Glomerular endothelial cell (primary cell): Measurements from ENCODE around the gene WRNIP1. TPM values are rescaled to one million over a fixed set of nuclear protein-coding genes. Genes with fewer than 3 reads are reported as not detected.

Source experiments
- DNase-seq: peaks from one replicate; pipeline ENCODE4 v3.0.0-alpha.2; 2011; ENCODE audit warnings: low read depth, low spot score; ENCODE audit errors: extremely low read depth
- total RNA-seq: library from RNA; depleted of rRNA; stranded (reverse); fragments of >200 nt; gene quantifications from 2 replicates; pipeline ENCODE4 v1.2.3, GENCODE V29; 2015

WRNIP1 gene
- 57.6 and 71.6 TPM in 2 replicates for total RNA-seq

DNA sequence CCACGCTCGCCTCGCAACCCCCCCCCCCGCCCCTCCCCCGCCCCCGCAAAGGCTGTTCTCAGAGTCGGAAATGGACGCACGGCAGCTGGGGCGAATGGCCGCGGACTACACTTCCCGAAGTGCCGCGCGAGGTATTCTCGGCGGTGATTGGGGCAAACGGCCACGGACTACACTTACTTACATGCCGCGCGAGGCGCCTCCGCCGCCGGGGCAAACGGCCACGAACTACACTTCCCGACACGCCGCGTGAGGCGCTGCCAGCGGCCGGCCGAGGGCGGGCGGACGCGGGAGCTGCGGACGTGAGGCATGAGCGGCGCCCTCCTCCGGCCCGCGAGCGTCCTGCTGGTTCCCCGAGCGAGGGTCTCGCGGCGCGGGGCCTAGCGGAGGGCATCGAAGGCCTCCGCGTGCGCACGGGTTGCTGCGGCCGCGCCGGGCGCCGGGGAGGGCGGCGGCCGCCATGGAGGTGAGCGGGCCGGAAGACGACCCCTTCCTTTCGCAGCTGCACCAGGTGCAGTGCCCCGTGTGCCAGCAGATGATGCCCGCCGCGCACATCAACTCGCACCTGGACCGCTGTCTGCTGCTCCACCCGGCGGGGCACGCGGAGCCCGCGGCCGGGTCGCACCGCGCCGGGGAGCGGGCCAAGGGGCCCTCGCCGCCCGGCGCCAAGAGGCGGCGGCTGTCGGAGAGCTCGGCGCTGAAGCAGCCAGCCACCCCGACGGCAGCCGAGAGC is at the start of gene WRNIP1:
WRNIP1 (plus strand) TSS at position 228 of the 730 bp plus-strand sequence; CDS start at position 458, 230 bp downstream.
- peak; percentile 67 for DNase-seq

DNA sequence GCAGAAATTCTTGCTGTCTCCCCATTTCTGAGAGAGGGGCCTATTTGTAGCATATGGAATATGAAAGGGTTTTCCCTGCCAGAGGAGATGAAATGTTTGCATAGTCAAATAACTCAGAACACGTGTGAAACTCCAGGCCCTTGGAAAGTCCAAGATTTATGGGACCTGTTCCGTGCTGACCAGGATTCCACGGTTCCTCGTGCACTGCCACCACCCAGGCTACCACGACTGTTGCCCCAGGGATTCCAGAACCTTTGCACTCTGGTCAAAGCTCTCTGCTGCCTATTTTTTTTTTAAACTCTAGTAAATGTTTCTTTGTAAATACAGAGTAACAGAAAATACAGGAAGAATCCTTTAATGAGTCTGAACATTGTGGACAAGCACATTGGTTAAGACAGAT is 49.5 kb upstream of the WRNIP1 start:
- DNase-seq = no peak

DNA sequence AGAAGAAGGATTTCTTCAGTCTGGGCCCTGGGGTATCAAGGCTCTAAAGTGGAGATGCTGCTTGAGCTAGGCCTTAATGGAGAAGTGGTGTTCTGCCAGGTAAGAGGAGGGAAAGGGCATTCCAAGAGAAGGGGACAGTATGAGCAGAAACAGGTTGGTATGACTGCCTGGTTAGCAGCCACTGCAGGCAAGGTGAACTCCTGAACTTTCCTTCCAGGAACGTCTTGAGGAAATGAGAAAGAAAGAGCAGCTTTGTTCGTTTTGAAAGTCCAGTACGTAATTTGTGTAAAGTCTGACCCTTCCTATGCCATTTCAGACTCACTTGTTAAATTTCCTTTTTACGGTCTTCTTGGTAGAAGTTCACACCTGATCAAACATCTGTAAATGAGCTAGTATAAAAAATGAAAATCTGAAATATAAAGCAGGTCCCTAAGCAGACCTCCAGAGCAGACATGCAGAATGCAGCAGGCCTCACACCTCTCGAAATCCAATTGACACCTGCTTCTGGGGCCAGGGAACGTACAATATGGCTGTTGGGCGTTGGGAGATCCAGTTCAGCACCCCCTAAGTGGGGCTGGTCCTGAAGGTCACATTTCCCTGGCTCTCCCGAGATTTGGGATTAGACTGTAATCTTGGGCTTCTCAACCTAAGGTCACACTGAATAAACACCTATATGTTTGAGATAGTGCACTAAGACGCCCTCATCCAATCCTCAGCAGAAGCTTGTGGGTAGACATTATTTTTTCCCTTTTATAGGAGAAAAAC is 48.1 kb upstream of the WRNIP1 start:
- DNase-seq = no peak

DNA sequence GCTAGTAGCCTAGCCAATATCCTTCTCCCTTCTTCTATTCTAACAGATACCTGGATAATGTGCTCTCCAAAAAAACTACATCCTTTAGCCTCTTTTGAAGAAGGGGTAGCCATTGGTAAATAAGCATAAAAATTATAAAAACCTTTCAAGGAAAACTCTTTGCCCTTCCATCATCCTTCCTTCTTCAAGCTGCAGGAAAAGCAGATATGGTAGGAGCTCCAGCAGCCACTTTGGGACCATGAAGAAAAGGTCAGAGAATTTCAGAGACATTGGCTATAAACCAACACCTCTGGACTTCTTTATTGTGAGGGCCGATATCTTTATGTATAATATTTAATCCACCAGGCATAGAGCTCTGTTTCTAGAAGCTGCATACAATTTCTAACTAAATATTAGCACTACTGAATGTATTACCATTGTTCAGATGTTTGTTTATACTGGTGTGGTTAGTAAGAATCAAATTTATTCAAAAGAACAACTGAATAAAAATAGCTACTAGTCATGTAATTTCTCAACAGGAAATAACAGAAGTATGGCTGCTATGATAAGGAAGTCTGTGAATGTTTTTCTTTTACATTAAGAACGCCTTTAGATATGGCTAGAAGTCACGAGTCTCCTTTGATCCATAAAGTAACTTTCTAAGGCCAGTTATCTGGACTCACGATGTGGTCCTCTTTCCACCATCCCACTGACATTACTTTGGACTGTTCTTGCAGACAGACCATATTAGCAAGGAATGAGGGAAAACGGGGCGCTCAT is 46.7 kb upstream of the WRNIP1 start:
- DNase-seq = no peak

DNA sequence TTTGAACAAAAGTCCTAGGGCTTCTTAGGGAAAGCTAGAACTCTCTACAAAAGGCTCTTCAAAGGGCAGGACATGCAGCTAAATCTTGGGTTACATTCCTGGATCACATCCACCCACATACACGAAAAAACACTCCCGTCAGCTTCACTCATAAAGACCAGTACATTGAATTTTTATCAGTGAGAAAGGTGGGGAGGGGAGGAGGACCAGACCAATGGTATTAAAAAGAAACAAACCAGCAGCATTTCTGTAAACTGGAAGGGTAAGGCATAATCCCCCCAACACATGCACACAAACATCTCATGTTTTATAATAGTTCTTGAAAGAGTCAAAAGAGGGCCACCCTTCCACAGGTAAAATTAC is 46.1 kb upstream of the WRNIP1 start:
- no peak for DNase-seq

DNA sequence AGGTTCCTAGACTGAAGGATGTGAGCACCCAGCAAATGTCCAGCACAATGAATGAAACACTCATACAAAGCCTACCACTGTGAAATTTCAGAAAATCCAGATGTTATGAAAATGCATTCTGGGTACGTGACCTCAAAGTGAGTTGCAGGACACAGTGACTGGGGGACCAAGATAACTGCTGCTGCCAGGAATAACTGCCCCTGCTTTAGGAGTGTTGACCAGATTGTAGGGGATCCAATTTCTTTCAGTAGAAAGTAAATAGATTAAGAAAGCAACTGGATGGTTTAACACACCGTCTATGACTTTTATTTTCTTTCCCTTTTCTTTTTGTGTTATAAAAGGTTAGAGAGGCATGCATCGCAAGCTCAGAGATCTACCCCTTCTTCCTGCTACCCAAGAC is 44.0 kb upstream of the WRNIP1 start:
- no peak for DNase-seq

DNA sequence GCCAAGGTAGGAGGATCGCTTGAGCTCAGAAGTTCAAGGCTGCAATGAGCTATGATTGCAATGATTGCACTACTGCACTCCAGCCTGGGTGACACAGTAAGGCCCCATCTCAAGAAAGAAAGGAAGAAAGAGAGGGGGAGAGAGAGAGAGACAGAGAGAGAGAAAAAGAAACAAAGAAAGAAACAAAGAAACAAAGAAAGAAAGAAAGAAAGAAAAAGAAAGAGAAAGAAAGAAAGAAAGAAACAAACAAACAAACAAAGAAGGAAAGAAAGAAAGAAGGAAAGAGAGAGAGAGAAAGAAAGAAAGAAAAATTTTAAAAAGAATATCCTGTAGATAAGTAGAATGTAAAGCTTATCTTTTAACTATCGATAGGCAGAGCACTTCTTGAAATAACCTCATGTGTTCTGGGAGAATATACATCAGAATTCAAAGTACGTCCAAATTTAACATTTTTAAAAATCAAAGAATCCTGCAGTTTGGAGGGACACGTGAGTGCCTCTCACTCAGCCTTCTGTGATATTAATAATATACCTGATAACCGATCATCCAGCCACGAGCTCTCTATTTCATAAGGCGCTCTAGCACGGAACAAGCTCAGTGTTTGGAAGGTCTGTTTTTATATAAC is 39.7 kb upstream of the WRNIP1 start:
- no peak for DNase-seq

DNA sequence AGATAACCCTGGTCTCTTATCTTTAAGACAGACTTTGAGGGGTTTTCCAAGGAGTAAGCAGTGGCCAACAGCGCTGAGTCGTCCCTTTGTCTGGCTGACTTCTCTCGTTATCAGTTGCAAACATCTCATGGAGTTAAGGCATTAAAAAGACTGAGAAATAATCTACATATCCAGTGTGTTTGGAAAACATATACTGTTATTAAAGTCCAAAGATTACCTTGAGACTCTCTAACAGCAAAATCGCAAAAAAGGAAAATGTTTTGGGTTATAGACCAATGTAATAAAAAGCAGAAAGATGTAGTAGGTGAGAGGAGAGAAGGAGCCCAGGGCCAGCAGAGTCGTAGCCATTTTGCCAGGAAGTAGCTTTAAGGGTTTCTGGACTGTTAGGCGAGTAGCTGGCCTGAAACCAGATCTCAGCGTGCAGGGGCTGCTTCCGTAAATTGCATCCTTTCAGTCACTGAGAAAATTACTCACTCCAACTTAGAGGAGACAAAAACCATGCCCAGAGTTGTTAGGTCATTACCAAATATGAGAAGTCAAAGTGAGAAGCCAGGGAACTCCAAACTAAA is 39.1 kb upstream of the WRNIP1 start:
- DNase-seq = peak; percentile 39

DNA sequence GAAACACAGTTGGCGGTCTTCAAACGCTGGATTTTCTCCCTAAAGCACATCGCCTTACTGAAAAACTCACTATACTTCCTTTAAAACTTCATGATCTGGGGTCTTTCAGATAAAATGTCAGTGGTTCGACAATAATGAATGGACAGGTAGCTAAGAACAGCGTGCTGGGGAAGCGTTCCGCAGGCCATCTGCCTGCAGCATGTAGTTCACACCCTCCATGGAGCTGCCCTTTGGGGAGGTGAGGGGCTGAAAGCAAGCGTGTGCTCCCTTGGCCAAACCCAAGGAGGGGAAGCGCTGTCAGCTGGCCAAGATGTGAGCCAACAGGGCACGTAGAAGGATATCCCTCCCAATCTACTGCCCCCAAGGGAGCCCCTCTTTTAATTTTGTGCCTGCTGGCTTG is 35.3 kb upstream of the WRNIP1 start:
- DNase-seq = no peak

DNA sequence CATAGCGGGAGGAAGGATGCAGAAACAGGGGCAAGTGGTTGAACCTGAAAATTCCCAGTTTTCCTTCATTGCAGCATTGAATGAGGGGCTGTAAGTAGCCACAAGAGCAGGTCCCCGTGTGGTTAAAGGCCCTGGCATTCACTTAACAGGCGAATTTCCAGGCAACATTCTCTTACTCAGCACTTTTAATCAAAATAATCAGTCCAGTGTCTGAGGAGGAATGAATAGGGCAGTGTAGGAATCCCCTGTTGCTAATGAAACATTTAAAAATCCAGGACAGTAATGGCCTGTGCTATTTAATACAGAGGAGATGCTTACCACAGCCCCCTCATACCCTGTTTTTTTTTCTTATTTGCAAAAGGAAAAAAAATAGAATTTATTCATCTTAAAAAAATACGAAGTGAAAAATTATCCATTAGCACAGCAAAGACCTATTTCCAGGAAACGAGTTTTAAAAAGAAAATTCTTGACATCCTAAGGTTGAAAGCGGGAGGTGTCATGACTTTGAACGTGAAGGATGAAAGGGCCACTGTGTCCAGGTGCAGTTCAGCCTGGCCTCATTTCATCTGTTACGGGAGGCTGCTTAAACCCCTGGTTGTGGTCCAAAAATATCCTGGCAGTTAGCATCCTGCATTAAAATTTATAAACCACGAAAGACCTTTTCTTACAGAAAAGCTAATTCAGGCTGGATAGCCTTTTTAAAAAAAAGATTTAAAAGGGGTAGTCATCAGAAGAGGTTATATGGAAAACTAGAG is 34.7 kb upstream of the WRNIP1 start:
- DNase-seq = no peak

DNA sequence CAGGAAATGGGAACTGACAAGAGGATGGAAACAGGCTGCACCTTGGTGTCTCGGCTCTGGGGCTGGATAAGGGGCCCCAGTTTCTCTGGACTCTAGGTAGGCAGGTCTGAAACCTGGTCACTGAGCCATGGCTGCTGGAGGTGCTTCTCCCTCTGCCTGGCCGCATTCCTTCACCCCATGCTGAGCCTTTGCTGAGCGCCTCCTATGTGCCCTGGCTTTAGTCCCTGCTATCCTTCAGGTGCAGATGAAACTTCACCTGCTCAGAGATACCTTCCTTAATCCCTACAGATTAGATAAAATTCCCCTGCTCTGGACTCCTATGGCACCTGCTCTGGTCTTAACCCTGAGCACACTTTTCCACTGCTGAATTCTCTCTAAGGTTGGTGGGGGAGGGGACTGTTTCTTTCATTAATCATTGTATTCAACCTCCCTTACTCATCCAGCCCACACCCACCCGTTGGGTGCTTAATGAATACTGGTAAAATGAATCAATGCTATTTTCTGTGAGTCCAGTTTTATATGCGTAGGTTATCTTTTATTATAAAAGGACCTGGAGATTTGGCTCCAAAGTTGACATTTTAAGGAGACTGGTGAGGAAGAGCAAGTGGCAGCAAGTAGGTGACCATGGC is 33.8 kb upstream of the WRNIP1 start:
- no peak for DNase-seq

DNA sequence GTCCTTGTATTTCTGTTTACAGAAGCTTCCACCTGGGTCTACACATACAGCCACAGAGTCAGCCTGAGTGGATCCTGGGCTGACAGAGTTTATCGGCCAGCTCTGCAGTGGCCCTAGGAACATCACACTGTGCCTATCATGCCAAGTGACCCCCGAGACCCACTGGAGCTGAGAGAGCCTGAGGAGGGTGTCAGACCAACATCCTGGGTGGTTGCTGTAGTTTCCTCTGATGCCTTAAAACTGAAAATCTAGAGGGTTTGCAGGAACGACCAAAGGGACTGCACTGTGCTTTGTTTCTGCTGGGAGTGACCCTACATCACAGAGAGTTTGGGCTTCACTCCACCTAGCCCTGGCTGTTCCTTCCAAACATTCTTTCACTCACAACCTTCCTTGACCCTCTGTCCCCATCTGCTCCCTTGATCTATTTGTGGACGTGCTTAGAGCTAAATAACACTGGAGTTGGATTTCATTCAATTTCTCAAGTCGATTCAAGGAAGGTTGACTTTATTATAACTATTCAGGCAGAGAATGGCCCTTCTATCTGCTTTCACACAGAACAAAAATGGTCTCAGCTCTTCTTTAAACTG is 32.6 kb upstream of the WRNIP1 start:
- no peak for DNase-seq

DNA sequence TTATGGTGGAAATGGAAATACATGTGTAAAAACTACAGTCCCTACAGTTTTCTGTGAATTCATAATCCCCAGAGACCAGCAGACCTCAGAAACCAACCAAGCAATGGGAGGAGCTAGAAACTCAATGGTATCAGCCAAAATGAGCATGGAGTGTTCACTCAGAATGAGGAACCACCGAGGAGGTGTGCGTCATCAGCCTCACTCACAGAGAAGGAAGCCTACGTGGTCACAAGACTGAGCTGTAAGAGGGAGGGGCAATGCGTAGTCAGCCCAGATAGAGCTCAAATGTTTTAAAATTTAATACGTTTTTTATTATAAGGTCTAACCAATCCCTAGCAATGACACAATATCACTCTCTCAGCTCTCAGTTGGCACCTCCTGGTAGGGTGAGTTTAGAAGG is 31.9 kb upstream of the WRNIP1 start:
- DNase-seq = no peak

DNA sequence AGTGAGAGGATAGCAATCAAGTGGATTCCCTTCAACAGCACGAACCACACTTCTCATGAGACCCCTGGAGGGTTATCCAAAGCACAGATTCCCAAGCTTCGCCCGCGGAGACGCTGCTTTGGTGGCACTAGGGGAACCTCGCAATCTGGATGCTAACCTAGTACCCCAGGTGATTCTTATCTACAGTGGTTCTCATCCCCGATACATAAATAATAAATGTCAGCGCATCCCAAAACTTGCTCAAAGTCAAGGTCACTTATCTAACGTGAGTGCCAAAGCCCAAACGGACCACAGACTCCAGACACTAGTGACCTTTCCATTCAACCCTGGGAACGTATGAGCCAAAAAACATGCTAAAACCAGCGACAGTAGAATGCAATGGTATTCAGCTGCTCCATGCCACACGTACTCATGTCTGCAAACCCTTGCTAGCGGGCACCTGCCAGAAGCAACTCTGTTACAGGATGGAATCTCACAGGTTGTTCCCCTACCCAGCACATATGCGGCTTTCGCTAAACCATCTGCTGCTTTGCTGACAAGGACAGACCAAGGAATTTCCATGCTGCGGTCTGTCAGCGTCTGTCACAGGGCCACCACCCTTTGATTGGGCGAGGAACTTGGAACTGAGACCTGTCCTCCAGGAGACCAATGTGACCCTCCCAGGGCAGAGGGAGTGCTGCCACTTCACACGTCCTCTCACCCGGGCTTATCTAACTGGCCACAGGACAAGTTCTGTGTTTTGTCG is 31.3 kb upstream of the WRNIP1 start:
- DNase-seq = no peak

DNA sequence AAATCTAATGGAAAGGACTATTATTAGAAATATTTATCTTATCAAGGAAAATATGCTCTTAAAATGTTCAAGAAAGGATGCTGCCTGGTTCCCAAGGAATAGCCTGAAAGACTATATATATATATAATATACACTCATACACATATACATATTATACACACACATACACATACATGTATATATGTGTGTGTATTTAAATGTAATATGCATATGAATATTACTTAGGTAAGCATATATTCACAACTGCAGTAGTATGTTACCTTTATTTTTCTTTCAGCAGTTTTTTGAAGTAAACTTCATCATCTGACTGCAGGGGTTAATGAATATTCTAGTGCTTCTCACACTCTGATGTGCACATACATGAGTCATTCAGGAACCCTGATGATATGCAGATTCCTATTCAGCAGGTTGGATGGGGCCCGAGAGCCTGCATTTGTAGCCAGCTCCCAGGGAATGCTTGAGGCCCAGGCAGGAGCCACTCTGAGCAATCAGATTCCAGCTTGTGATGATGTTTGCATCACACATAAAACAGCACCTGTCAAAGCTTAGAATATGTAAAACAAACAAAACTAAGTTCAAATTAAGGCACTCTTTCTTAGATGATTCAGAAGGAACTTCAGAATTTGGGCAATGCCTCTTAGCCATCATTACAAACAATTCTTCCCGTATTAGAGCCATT is 30.6 kb upstream of the WRNIP1 start:
- DNase-seq = no peak

DNA sequence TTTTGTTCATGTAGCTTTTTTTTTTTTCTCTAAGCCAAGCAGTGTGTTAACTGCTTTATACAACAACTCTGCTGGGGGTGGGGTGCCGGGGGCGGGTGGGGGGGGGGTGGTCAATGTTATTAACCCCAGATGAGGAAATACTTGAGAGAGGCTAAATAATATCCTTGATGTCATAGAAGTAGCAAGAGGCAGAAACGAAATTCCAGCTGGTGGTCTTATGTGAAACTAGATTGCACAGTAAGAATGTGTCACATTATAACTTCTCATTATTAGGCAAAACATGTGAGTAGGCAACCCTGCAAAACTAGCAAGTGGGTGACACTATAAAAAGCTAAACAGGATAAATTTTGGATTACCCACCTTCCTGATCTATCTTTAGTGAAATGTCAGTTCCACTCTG is 27.3 kb upstream of the WRNIP1 start:
- DNase-seq = no peak

DNA sequence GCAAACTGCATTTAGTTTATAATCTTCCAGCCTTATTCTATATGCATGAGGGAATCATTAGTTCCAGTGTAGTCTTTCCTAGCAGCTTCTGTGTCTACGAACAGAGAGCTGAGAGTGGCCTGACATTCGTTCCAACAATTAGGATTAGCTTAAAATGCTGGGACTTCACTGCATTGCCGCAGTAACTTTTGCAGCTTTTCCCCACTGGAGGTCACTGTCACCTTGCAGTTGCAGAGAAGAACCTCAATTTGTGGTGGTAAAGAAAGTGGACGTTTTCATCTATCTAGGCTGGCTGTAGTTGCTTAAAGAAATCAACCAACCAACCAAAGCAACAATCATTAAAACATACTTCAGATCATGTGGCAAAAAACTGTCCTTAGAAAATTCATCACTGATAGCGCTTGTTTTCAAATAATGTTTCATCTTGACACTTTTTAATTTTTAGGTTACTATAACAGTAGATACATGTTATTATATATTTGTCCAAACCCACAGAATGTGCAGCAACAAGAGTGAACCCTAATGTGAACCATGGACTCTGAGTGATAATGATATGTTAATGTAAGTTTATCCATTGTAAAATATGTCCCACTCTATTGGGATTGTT is 26.7 kb upstream of the WRNIP1 start:
- no peak for DNase-seq

DNA sequence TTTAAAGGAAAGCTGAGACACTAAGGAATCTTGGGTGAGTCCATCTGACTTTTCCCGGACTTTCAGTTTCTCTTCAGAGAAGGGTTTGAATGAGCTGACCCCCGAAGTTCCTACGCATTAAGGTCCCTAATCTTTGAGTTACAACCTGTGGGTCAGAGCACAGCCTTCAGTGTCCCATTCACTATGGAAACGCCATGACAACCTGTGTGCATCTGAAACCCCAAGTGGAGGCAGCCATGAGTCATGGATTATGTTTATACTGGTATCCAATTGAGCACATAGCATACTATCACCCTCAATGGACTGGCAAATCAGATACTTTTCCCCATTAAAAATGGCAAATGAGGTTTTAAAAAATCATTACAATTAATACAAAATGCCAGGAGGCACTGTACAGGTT is 25.9 kb upstream of the WRNIP1 start:
- no peak for DNase-seq
